HG03571 (cell line): ENCODE data around the gene SETX.
"Not testable (repeated sequence)": the region's sequence is repeated elsewhere in the genome, so short reads cannot be mapped to it uniquely, and the experiment has no call there.

Experiments
- ATAC-seq: cut with Tn5 transposase; IDR thresholded peaks from one replicate; pipeline ENCODE4 v1.9.1; 2021; ENCODE audit not compliant: unreplicated experiment

SETX gene

GRCh38 chr9:132288966-132289365, 65.8 kb downstream of the SETX start:
- ATAC-seq: no peak

GRCh38 chr9:132288361-132288760, 66.4 kb downstream of the SETX start:
- no peak for ATAC-seq

DNA sequence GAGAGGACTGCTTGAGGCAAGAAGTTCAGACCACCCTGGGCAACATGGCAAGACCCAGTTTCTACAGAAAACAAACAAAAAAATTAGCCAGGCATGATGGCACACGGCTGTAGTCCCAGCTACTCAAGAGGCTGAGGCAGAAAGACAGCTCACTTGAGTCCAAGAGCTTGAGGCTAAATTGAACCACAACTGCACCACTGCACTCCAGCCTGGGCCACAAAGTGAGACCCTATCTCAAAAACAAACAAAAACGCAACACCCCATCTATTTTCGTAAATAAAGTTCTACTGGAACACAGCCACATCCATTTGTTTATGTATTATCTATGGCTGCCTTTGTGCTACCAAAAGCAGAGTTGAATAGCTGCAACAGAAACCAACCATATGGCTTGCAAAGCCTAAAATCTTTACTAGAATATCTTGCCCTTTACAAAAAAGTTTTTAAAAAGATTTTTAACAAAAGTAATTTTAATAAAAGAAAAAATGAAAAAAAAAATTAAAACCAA, 67.5 kb downstream of the SETX start:
- no peak for ATAC-seq

DNA sequence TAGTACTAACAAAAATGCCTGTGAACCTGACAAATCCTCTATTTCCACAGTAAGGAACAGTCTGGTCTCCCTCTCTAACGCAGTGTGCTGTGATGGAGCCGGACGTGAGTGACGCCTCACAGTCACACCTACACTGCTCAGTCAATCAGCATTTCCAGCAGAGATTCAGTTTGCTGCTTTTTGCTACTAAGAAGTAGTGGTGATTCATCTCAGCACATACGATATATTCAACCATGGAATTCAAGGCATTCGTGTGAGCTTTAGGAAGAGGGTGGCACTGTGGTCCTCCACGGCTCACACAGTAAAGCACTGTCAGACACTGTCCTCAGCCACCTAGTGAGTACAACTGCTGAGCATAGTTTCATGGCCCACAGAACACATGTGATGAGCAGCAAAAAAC, 70.9 kb downstream of the SETX start:
- ATAC-seq: no peak

DNA sequence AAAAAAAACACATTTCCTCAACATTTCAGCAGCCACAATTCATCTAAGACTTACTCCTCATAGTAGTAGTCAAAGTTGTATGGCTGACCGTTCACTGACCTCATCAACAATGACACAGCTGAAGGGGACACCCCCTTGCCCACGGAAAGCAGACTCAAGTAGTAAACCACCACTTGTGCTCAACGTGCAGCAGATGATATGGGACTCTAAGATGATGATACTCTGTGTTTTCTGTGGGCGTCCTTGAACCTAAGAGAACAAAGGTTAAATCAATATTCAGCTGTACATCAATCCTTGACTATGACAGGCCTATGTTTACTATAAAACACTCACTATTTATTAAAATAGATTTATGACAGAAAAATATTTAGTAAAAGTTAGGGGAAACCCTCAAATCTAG, 71.6 kb downstream of the SETX start:
- no peak for ATAC-seq

DNA sequence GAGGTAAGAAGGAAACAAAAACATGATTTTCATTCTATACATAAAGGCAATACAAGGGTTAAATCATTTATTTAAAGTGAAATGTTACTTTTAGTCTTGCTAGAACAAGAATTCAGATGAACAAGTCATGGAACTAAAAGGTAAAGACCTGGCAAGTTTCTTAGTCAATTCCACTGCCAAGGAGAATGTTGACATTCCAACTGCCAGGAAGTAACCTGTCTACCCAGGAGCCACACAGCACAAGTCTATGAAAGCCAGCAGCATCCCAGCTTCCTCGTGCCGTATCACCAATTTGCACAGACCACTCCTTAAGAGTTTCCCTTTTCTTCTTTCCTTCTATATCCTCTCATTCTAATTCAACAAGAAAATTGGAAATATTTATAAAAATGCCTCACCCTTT, 79.9 kb downstream of the SETX start:
- no peak for ATAC-seq

- not testable (repeated sequence) for ATAC-seq
These were observed 84.9 kb downstream of the SETX start for GRCh38 chr9:132269704-132270516.

DNA sequence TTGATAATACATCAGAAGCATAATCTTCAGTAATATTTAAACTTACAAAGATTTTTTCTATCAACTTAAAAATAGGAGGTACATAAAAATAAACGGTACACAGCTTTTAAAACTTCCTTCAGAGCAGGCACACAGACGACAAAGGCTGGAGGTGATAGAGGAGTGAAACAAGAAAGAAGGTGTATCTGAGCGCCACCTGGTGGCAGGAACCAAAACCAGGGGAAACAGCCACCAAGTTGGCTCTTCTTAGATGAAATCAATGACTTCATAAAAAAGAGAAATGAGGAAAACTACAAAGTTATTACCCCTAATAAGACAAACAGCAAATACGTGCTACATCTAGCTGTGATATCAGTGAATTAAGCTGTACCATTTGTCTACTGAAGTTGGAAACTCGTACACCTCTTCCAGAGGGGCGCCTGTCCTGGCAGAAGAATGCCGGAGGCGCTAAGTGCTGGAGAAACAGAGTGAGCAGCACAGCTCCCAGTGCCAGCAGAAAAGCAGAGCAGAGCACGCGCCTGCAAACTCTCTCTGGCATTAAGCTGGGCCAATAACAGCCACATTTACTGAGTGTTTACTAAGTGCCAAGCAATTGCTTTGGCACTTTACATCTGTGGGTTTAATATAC, 85.9 kb downstream of the SETX start:
- no peak for ATAC-seq

- no peak for ATAC-seq
These were observed 87.1 kb downstream of the SETX start for GRCh38 chr9:132267660-132268059.

DNA sequence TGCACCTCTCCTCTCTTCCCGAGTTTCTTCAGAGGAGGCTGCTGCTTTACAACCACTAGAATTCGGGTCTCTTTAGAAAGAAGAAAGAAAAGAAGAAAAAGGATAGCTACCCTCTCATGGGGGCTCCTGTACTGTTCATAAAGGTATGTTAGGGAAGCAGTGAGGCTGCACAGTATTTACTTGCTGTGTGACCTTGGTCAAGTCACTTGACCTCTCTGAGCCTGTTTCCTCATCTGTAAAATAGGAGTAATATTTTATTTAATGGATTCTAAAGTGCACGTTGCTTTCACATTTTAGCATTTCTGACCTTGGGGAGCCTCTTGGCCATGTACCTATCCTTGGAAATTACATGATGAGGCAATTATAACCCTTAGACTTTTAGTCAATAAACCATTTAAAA, 88.8 kb downstream of the SETX start:
- ATAC-seq: no peak

DNA sequence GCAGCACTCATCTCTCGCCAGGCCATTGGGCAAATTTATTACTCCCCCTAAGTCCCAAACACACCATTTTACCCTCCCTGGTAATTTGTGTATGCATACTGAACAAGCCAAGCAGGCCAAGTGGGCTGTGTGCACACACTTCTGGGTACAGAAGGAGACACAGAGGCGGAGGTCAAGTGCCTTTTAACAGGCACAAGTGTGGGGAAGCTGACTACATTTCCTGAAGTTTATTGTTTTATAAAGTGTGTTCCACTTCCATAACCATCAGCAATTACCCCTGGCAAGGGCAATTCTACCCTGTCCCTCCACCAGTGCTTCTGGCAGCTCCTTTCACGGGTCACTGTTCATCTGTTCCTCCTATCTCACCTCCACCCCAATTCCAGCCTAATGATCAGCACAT, 93.9 kb downstream of the SETX start:
- ATAC-seq: no peak

DNA sequence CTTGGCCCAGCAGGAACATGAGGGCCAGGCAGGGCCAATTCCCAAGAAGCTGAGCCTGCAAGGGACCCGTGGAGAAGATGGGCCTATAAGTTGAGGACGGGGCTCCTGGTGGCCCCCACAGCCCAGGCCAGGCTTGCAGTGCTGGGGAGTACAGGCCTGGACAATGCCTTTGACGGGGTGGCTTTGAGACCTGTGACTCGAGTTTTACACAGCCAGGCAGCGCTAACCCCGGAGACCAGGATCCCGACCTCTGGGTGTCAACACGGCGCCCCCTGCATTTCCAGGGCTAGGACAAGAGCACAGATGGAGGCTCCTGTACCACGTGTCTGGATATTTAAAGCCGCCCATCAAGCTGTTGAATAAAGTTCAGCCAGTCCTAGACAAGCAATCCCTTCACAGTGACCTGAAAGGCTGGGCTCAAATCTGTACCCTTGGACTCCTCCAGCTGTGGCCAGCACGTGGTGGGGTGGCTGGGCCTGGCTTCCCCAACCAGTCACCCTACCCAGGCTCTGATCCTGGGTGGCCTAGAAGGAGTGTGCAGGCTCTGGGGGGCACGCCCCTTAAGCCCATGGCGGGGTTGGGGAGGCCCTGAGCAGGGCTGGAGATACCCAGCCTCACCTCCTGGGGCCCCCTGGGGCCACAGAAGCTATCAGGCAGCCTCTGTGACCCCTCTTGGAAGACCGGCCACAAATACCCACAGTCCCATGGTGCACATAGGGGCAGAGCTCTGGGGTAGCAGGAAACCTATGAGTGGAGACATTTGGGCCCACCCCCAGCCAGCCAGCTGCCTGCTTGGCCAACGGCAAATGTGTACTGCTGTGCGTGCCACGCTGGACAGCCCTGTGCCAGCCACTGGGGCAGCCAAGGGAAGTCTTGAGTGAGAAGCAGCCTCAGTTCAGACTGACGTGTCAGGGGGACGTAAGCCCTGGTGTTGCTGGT, 104.2 kb downstream of the SETX start:
- ATAC-seq: no peak

GRCh38 chr9:132249690-132250089, 105.1 kb downstream of the SETX start:
- no peak for ATAC-seq

GRCh38 chr9:132249123-132249522, 105.7 kb downstream of the SETX start:
- ATAC-seq: no peak

GRCh38 chr9:132247942-132248341, 106.8 kb downstream of the SETX start:
- ATAC-seq: no peak

- ATAC-seq: no peak
These were observed 109.3 kb downstream of the SETX start for GRCh38 chr9:132245465-132245864.

DNA sequence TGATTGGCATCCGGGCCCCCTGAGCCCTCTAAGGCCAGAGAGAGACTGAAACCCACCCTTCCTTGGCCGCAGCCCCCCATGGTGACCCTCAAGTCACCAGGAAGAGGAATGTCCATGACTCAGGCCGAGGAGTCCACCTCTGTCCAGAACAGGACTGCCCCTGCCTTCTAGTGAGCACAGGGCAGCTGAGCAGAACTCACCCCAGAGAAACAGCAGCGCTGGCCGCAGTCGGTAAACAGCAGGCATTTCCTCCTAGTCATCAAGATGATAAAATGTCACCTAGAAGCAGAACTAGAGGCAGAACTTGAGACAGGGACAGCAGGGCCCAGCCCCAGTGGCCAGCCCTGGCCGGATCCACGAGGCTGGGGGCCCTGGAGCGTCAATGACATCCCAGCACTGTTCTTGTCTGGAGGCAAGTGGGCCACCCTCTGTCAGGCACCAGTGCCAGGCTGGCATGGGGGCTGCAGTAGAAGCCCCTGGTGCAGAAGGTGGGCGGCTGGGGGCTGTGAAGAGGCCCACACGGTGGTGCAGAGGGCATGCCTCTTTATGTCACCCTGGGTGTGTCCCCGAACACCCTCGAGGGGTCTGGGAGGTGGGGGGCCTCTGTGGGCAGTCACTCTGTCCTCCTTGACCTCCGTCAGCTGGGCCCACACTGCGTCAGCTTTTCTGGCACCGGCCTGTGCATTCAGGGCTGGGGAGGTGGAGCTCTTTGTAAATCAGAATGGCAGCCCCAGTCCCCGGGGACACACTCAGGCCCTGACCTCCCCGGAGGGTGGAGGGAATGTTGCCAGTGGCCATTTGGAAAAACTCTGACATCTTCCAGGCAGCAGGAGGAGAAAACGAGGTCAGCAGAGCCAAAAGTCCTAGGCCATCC, 110.0 kb downstream of the SETX start:
- no peak for ATAC-seq

GRCh38 chr9:132243156-132244074, 111.4 kb downstream of the SETX start:
- ATAC-seq: no peak

DNA sequence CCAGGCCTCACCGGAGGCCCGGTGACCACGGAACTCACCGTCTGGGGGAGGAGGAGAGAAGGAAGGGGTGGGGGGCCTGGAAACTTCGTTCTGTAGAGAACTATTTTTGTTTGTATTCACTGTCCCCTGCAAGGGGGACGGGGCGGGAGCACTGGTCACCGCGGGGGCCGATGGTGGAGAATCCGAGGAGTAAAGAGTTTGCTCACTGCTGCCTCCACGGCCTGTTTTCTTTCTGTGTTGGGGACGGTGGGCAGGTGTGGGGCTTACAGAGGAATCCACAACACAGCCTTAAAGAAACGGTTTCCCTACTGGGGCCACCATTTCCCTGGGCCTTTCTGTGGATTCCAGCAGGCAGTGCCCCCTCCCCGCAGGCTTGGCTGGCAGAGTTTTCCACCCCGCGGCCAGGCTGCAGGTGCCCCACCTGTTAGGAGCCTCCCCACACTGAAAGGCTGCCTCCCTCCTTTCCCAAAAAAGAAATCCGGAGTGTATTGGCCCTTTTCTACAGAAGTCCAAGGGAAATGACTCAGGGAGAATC, 112.1 kb downstream of the SETX start:
- no peak for ATAC-seq
